ENCODE results near the gene KLHL11.

KLHL11 gene, protein sequence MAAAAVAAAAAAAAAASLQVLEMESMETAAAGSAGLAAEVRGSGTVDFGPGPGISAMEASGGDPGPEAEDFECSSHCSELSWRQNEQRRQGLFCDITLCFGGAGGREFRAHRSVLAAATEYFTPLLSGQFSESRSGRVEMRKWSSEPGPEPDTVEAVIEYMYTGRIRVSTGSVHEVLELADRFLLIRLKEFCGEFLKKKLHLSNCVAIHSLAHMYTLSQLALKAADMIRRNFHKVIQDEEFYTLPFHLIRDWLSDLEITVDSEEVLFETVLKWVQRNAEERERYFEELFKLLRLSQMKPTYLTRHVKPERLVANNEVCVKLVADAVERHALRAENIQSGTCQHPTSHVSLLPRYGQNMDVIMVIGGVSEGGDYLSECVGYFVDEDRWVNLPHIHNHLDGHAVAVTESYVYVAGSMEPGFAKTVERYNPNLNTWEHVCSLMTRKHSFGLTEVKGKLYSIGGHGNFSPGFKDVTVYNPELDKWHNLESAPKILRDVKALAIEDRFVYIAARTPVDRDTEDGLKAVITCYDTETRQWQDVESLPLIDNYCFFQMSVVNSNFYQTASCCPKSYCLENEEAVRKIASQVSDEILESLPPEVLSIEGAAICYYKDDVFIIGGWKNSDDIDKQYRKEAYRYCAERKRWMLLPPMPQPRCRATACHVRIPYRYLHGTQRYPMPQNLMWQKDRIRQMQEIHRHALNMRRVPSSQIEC

DNA sequence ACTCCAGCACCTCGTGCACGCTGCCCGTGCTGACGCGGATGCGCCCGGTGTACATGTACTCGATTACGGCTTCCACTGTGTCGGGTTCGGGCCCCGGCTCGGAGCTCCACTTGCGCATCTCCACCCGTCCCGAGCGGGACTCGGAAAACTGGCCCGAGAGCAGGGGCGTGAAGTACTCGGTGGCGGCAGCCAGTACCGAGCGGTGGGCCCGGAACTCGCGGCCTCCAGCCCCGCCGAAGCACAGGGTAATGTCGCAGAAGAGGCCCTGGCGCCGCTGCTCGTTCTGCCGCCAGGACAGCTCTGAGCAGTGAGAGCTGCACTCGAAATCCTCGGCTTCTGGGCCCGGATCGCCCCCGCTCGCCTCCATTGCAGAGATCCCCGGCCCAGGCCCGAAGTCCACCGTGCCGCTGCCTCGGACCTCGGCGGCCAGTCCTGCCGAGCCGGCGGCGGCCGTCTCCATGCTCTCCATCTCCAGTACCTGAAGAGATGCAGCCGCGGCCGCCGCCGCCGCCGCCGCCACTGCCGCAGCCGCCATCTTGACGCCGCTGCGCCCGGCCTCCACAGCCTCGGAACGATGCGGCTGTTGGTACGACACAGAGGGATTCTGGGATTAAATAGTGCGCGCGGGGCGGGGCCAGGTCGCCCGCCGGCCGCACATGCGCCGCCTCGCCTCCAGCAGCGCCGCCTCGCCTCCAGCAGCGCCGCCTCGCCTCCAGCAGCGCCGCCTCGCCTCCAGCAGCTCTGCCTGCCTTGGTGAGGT lies at the start of gene KLHL11:
Gene KLHL11, minus strand, starts transcription at position 588 of the 760 bp plus-strand sequence. Its CDS starts 53 bp downstream, at position 535.
- peak; percentile 84 for DNase-seq (ENCODE audit: low read depth)

DNA sequence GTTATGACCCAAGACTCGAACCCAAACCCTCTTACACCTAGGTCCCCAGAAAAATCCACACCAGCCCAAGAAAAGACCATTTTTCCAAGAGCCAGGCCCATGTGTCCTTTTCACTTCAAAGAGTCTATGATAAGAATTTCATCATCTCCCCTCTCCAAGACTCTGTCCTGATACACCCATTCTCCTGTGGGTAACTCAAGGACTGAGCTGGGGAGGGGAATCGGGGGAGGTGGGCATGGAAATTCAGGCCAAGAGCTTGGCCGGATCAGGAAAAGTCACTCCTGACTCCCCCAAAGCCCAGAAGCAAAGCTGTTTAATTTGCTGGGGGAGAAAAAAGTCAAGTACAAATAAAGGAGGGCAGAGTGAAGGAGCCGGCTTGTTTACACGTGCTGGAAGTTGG lies 49.8 kb upstream of the KLHL11 start:
- no peak for DNase-seq (ENCODE audit: low read depth)

DNA sequence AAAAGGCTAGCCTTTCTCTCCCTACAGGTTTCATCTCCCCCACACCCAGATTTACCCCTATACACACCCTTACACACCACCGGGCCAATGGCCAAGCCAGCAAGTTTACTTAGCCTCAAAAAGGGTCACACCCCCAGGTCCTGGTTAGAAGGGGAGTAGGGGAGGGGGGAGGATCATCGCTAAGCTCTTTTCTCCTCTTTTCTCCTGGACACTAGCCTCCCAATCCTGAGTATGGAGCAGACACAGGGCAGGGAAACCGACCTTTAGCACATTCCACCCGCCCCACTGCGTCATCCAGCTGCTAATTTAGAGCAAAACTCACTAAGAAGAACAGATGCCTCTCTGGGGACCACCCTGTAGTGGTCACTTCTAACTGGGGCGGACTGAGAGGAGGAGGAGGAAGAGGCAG lies 49.1 kb upstream of the KLHL11 start:
- peak; percentile 24 for DNase-seq (ENCODE audit: low read depth)

DNA sequence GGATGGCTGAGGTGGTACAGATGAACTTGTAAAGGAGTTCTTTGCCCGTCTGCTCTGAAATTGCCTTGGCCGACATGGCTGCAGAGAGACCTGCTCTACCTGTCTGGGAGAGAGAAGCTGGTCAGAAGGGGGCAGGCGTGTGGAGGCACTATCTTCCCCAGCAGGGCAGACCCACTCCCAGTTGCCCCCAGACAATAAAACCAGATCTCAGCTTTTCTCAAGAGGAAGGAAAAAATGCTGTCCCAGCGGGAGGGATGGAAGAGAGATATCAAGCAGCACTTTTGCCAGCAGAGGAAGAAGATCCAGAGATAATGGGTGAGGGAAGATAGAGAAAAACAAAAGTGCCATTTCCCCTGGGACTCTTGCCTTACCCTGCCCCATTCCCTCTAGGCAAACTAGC lies 48.6 kb upstream of the KLHL11 start:
- DNase-seq (ENCODE audit: low read depth), result no peak

DNA sequence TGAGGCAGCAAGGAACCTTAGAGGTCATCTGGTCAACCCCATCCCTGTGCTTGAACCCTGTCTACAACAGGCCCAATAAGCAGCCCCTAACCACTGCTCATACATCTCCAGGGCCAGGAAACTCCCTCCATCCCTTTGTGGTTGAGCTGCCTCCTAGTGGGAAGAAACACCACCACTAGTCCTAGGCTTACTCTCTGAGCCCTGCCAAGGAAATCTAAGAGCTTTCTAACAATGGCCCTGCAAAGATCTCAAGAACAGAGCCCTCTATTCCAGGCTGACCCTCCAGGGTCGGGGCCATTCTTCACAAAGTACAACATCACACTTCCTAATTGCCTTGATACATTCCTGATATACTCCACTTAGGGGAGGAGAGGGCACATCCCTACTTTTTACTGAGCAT lies 47.7 kb upstream of the KLHL11 start:
- no peak for DNase-seq (ENCODE audit: low read depth)

DNA sequence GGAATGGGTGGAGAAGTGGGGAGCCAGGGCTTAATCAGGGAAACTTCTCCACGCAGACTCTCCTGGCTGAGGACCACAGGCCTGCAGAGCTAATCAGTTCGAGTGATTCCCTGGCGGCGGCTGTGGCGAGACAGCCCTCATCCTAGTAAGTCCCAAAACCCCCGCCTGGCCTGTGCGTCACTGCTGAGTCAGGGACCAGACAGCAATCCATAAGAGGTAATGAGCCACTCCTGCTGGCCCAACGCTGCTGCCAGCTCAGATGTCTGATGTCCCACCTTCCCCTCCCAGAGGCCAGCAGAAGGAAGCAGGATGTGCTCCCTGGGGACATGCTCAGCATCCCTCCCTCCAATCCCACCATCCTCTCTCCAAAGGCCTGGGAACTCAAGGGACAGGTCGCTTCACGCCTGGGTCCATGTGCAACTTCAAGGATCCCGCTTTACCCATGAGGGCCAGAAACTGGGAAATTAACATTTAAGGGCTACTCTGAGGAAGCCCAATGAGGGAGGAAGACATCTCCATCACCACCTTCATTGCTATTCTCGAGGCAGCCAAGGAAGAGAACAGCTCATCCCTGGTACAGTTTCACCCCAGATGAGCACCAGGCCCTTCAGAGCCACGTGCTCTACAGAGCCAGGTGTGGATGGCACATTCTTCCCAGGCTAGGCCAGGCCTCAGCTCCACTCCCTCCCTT lies 45.6 kb upstream of the KLHL11 start:
- DNase-seq (ENCODE audit: low read depth), result peak; percentile 91

DNA sequence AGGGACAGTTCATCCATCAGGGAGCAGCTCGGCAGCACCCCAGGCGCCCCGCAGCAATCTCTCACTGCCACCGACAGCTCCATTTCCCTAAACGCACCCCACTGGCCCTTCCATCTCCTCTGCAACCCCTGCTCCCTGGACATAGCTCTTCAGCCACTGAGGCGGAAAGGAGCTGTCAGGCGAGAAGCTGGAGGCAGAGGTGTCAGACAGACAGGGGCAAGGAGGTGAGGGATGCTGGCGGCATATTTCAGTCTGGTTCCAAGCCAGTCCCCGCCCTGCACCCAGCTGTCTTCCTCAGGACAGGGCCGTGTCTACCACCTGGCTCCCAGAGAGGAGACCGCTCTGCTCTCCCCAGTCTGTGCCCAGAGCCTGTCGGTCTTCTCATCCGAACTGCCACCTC lies 43.9 kb upstream of the KLHL11 start:
- DNase-seq (ENCODE audit: low read depth), result no peak

DNA sequence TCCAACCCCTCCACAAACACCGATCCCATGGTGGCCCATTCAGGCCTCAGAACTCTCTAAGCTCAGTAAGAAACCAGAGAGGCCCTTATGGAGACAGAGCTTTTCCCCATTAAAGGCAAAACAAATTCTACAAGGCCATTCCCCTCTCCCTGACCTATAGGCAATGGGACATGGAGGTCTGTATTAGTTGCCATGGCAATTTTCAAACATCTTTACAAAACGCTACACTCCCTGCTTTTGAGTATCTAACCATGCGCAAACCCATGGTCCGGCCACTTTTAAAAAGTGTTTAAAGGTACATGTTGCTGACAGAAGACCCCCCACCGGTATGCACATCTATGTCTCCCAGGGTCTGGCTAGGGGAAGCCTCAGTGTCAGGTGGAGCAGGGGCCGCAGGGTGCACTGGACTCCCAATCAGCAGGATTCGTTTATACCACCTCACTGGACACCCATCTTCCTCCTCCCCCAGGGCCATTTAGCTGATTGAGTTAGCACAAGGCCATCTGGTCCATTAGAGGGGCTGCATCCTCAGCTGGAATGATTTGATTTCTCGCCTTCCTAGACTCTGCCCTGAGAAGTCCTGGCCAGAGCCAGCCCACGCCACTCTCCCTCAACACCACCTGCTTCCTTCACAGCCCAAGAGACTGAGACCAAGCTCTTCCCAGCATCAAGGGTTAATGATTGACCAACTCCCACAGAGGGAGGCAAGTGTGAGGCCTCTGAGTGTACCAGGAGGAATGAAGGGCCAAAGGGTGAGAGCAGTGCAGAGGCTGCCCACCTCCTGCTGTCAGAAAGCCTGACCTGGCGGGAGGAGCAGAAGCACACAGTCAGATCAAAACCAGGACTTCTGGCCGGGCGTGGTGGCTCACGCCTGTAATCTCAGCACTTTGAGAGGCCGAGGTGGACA lies 42.7 kb upstream of the KLHL11 start:
- peak; percentile 88 for DNase-seq (ENCODE audit: low read depth)

DNA sequence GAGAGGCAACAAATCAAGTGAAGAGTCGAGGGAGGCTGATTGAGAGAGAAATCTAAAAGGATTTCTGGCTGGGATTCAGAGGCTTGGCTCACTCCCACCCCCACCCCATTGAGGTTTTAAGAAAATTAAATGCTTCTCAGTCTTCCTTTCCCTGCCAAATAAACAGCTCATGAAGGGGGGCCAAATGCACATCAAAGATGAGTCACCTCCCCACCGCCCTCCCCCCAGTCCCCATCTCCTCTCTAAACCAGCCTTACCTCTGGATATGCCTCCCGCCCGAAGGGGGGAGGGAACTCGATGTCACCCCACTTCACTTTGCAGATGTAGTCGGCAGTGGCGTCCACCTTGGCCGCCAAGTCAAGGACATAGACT lies 41.9 kb upstream of the KLHL11 start:
- DNase-seq (ENCODE audit: low read depth), result peak; percentile 76

DNA sequence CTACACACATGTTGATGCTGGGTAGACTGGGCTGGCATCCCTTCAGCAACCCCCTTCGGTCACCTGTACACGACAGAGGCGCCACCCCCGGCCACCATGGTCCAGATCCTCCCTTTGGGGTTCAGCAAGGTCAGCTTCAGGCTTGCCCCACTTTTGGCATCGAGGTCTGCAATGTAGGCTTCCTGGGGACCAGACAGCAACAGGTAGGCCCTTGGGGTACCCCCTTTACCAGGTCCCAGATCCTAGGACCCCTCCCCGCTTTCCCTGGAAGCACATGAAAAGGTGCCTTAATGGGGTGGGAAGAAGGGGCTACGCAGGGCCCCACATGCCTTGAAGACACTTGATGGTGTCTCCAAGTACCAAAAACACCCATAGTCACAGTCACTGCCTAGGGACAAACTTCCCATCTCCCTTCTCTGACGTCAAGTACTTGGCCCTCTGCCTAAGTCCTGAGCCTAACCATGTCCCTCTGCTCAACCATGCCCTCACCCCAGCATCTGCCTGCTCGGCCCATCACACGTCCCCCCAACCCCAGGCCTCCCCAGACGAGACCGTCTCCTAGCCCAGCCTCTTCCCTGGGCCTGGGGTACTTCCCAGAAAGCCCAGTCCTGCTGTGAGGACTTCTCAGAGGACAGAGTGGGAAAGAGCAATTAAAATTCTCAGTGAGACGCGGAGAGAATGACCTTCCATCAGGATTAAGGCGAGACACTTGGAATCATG lies 41.4 kb upstream of the KLHL11 start:
- DNase-seq (ENCODE audit: low read depth), result no peak

DNA sequence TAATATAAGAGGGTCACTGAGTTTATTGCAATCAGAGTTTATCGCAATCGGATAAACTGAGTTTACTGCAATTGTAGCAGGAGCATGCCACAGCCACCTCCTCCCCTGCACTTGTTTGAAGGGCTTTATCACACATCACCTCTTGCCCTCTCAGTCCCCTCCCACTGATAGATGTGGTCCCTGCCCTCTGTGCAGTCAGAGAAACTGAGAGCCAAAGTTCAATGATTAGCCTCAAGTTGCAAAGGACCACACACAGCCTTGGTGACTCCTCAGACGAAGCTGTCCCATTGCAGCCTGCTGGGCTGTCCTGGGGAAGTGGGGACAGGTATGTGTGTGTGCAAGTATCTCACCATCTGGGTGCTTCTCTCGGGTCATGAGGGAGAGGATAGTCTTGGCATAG lies 39.9 kb upstream of the KLHL11 start:
- no peak for DNase-seq (ENCODE audit: low read depth)

DNA sequence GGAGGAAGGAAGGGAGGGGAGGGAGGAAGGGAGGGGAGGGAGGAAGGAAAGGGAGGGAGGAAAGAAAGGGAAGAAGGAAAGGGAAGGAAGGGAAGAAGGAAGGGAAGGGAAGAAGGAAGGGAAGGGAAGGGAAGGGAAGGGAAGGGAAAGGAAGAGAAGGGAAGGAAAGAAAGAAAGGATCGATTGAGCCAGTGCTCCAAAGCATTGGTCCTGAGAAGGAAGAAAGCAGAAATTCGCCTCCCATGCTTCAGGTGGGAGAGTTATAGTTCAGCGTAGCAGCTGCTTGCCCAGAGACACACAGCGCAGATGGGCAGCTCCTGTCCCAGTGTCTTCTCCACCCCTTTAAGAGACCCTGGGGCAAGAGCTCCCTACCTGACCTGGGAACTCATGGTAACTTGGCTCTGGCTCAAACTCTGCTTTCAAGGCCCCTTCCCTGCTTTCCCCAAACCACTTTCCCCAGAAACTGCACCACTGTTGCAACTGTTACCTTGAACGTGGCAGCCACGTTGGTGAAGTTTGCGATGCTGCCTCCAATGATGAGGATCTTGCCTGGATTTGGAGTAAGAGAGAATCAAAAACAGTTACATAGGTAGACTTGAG lies 39.1 kb upstream of the KLHL11 start:
- no peak for DNase-seq (ENCODE audit: low read depth)

DNA sequence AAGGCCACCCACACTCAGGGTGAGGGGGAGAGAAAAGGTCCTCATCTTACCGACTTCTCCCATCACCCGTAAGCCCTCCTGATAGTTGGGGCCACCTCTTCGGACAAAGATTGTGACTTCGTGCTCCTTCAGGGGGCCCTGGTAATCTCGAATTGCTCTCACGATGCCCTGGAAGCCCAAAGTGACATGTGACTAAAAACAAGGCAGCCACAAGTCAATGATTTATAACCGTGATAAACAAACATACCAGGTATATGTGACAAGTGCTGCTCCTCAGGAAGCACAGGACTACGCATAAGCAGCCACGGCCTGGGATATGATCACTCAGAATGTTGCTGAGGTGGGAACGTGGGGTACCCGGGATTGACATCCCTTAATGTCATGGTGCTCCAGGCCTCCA lies 36.4 kb upstream of the KLHL11 start:
- DNase-seq (ENCODE audit: low read depth), result no peak

DNA sequence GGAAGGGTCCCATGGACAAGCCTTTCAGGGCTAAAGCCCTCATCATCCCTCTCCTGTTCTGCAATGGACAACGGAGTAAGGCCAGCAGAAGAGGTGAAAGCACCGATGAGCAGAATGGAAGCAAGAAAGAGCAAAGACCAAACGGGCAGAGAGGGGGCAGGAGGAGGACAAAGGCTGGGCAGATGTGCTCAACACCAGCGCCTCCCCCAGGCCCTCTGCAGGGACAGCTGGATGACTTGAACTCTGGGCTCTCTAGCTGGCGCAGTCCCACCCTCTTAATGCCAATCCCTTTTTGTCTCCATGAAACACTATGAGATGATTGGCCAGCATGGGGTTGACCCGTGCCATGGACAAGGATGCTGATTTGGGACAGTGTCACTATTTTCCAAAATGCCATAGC lies 31.5 kb upstream of the KLHL11 start:
- DNase-seq (ENCODE audit: low read depth), result no peak

DNA sequence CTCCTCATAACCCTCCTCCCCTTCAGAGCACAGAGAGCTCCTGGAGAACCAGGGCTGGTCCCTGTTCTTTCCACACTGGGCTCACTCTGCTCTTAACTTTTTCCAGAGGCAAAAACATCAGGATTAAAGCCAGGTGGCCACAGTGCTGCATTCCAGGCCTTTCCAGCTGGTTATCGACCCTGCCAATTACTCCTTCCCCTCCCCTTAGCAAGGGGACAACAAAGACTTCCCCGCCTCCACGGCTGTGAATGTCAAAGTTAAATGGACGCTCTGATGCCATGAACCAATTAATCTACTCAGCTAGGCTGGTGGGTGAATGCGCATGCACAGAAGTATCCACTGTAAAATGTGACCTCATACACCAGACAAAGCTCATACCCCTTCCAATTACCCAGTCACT lies 30.4 kb upstream of the KLHL11 start:
- DNase-seq (ENCODE audit: low read depth), result no peak

DNA sequence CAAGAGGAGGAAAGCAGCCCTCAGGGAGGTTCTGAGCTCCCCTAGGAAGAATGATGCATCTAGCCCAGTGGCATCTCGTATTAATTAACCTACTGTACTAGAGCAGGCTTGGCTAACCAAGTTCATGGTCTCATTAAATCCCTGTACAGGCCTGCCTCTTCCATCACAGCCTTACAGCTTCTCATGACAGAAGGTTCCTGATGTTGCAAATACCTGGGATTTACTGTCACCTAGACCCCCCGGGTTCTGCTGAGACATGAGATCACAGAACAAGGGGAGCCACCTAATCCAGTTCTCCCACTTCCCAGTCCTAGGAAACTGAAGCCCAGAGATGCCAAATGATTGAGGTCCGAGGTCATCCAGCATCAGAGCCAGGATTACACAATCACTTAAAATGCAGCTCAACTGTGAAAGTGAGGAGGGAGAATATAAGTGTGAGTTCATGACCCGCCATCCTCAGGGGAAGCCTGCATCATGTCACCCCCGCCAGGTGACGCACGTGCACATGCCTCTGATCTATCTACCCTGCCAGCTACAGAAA lies 29.6 kb upstream of the KLHL11 start:
- peak; percentile 75 for DNase-seq (ENCODE audit: low read depth)

DNA sequence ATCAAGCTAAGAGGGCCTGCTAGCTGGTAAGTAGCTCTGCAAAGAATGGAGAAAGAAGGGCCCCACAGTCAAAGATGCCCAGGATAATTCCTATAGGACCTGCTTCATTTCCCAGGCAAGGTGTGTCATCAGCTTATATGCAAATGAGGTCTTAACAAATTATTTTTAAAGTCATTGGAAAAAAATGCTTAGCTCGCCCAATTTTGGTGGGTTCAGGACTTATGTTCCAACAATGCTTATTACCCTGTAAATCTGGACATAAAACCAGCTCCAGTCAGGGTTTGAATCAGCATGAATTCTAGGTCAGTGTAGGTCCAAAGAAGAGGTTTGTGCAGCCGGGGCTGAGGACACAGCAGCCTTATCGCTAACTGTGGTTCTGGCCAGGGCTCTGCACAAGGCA lies 28.2 kb upstream of the KLHL11 start:
- no peak for DNase-seq (ENCODE audit: low read depth)

DNA sequence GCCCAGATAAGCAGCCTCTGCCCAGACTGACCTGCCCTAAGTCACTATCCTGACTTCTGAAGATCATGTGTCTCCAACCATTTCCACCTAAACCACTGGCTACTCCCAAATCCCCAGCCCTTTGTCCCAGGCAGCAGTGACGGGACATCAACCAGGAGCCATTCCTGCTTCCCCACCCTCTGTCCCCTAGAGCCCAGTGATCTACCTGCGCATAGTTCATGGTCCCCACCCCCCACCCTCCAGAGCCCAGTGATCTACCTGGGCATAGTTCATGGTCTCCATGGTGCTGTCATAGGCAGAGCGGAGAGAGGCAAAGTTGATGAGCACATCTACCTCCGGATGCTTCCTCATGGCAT lies 26.8 kb upstream of the KLHL11 start:
- no peak for DNase-seq (ENCODE audit: low read depth)

DNA sequence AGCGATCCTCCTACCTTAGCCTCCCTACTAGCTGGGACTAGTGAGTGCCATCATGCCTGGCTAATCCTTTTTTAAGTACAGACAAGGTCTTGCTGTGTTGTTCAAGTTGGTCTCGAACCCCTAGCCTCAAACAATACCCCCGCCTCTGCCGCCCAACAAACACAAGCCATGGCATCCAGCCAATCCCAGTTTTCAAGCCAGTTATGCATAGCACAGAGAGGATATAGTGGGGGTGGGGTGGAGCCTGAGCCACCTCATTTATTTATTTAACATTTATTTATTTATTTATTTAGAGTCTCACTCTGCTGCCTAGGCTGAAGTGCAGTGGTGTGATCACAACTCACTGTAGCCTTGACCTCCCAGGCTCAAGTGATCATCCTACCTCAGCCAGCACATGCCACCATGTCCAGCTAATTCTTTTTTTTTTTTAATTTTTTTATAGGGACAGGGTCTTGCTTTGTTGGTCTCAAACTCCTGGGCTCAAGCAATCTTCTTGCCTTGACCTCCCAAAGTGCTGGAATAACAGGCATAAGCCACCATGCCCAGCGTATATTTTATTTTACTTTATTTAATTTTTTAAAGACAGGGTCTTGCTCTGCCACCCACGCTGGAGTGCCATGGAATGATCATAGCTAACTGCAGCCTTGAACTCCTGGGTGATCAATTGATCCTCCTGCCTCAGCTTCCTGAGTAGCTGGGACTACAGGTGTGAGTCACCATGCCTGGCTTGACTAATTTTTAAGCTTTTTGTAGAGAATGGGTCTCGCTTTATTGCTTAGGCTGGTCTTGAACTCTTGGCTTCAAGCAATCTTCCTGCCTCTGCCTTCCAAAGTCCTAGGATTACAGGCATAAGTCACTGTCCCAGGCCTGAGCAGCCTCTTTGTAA lies 26.2 kb upstream of the KLHL11 start:
- no peak for DNase-seq (ENCODE audit: low read depth)
